ENCODE measurements around the gene C20orf141. TPM values are rescaled to one million over a fixed set of nuclear protein-coding genes. Genes with fewer than 3 reads are reported as not detected.
"Not testable (repeated sequence)": the region's sequence is repeated elsewhere in the genome, so short reads cannot be mapped to it uniquely, and the experiment has no call there.

Gene C20orf141
- total and polyA plus RNA-seq, 4 donors = not detected

GRCh38 chr20:2807929-2808328 lies 6.9 kb upstream of the C20orf141 start:
- H3K9me3 ChIP-seq (ENCODE audit: control insufficient read depth in 4 of 4, low read length in 3 of 4); H3K4me1 ChIP-seq (ENCODE audit: control insufficient read depth in 4 of 4, insufficient read depth in 4 of 4, low read length in 3 of 4); H3K9ac ChIP-seq (ENCODE audit: low read depth in 1 of 2, low read length in 2 of 2); DNase-seq (ENCODE audit: low spot score); H3K27ac ChIP-seq (ENCODE audit: low read depth in 1 of 2, low read length in 2 of 2); H3K4me3 ChIP-seq (ENCODE audit: low read depth in 1 of 3, low read length in 3 of 3); H3K36me3 ChIP-seq (ENCODE audit: control insufficient read depth in 4 of 4, insufficient read depth in 3 of 4, low read depth in 1 of 4, low read length in 3 of 4): not testable (repeated sequence)
- 67% methylated on average over 9 of the region's 9 CpGs for WGBS
- peaks cover 0 to 12% (median 4%) of the 10 kb centered on the region in 4 donors for H3K27me3 ChIP-seq (ENCODE audit: control insufficient read depth in 4 of 4, insufficient read depth in 4 of 4, low read length in 3 of 4)

- Histone ChIP-seq H3K9me3 (ENCODE audit: control insufficient read depth in 4 of 4, low read length in 3 of 4) (peaks cover 0 to 1% (median 0%) of the 10 kb centered on the region in 4 donors), H3K4me3 (ENCODE audit: low read depth in 1 of 3, low read length in 3 of 3) (no peak overlapping the region), H3K27me3 (ENCODE audit: control insufficient read depth in 4 of 4, insufficient read depth in 4 of 4, low read length in 3 of 4) (peaks cover 0 to 7% (median 4%) of the 10 kb centered on the region in 4 donors), H3K9ac (ENCODE audit: low read depth in 1 of 2, low read length in 2 of 2) (no peak overlapping the region), H3K27ac (ENCODE audit: low read depth in 1 of 2, low read length in 2 of 2) (no peak overlapping the region), H3K36me3 (ENCODE audit: control insufficient read depth in 4 of 4, insufficient read depth in 3 of 4, low read depth in 1 of 4, low read length in 3 of 4) (no peaks in the 10 kb centered on the region), H3K4me1 (ENCODE audit: control insufficient read depth in 4 of 4, insufficient read depth in 4 of 4, low read length in 3 of 4) (peaks cover 0 to 7% (median 5%) of the 10 kb centered on the region in 4 donors)
- DNase-seq (ENCODE audit: low spot score) = no peak
- TF ChIP-seq REST (IDR thresholded peaks at IDR 0.05) = no peak
- TF ChIP-seq CTCF (IDR thresholded peaks at IDR 0.05; ENCODE audit: low read depth, low read length, missing input control) = no peak
- no peak for TF ChIP-seq FOXA2 (IDR thresholded peaks at IDR 0.05)
- TF ChIP-seq YY1 (IDR thresholded peaks at IDR 0.05) = no peak
- no peak for TF ChIP-seq RXRA (IDR thresholded peaks at IDR 0.05)
- TF ChIP-seq RAD21 (IDR thresholded peaks at IDR 0.05) = no peak
- TF ChIP-seq HNF4A (conservative IDR thresholded peaks at IDR 0.05) = no peak
- TF ChIP-seq TAF1 (conservative IDR thresholded peaks at IDR 0.05) = no peak
- TF ChIP-seq NR2F2 (IDR thresholded peaks at IDR 0.05) = no peak
- TF ChIP-seq JUND (IDR thresholded peaks at IDR 0.05) = no peak
- TF ChIP-seq ZBTB33 (IDR thresholded peaks at IDR 0.05) = no peak
- no peak for TF ChIP-seq ATF3 (IDR thresholded peaks at IDR 0.05)
- no peak for TF ChIP-seq FOXA1 (IDR thresholded peaks at IDR 0.05)
- no peak for TF ChIP-seq HNF4G (IDR thresholded peaks at IDR 0.05)
- WGBS = 93% methylated on average over 10 of the region's 10 CpGs
Measured at GRCh38 chr20:2809690-2810089, 5.1 kb upstream of the C20orf141 start.
